Body of pancreas (tissue), 4 donors: ENCODE measurements around the gene TMEM263. TPM values are rescaled to one million over a fixed set of nuclear protein-coding genes. Genes with fewer than 3 reads are reported as not detected.

Source experiments
- ATAC-seq: fragments of 150-250 bp; one replicate; pipeline ENCODE4 v1.9.1; 2016
- DNase-seq, 4 donors: peaks; one replicate each; pipeline ENCODE4 v3.0.0-alpha.2; 2019
- H3K27ac ChIP-seq, 4 donors: fragments of 200-600 bp; sonication (generic); 1 replicate in 3 of 4; 2 replicates in 1 of 4; pipeline versions ENCODE4 v1.5.1 to v1.6.1; 2016 to 2019; ENCODE audit warnings: mild to moderate bottlenecking in 1 of 4, mixed read lengths in 1 of 4, moderate library complexity in 1 of 4
- H3K27me3 ChIP-seq, 2 donors: fragments of 200-600 bp; sonication (generic); one replicate each; pipeline ENCODE4 v1.6.0; 2016; ENCODE audit warnings: mild to moderate bottlenecking in 1 of 2
- H3K36me3 ChIP-seq, 2 donors: fragments of 200-600 bp; sonication (generic); replicated peaks in 1 of 2; 2 replicates each; pipeline ENCODE4 v1.5.1; 2016; ENCODE audit warnings: low read depth in 2 of 2; ENCODE audit not compliant: insufficient read depth in 1 of 2
- H3K4me1 ChIP-seq: fragments of 200-600 bp; sonication (generic); one replicate; pipeline ENCODE4 v1.6.0; 2016
- H3K4me3 ChIP-seq, 2 donors: fragments of 200-600 bp; sonication (generic); 1 replicate in 1 of 2; 2 replicates in 1 of 2; pipeline ENCODE4 v1.5.1; 2016 to 2019
- H3K9me3 ChIP-seq, 3 donors: fragments of 200-600 bp; sonication (generic); 1 replicate in 2 of 3; 2 replicates in 1 of 3; pipeline ENCODE4 v1.5.1; 2016
- POLR2A ChIP-seq, 3 donors: fragments of 450-650 bp; IDR thresholded peaks; one replicate each; pipeline ENCODE4 v1.6.1; 2016; ENCODE audit warnings: antibody characterized with exemption in 3 of 3, mild to moderate bottlenecking in 2 of 3
- WGBS, 2 donors: methylation state at CpG; one replicate each; pipeline ENCODE4 v1.1.5; 2017; 5-methylcytosine and 5-hydroxymethylcytosine counted together
- intact Hi-C: fragments of 100-400 bp; cut with DNase I; formaldehyde crosslinking; loops from one replicate; pipeline ENCODE4 v1.15.1; 2023
- total RNA-seq, 2 donors: library from RNA; depleted of rRNA; stranded (reverse); fragments of >200 nt; gene quantifications; one replicate each; pipeline ENCODE4 v1.1.0, GENCODE V29; 2016
- TF ChIP-seq, protein P1 (sequence below), 7 experiments: fragments of 450-650 bp in 4 of 7; fragments of 200-600 bp in 3 of 7; sonication (generic) in 3 of 7; IDR thresholded peaks; one replicate each; pipeline ENCODE4 v1.5.1; 2016 to 2019; ENCODE audit warnings: antibody characterized with exemption in 7 of 7

The TMEM263 gene
- total RNA-seq, 2 donors from 2014 or later = 27.4 to 33.5 TPM

DNA sequence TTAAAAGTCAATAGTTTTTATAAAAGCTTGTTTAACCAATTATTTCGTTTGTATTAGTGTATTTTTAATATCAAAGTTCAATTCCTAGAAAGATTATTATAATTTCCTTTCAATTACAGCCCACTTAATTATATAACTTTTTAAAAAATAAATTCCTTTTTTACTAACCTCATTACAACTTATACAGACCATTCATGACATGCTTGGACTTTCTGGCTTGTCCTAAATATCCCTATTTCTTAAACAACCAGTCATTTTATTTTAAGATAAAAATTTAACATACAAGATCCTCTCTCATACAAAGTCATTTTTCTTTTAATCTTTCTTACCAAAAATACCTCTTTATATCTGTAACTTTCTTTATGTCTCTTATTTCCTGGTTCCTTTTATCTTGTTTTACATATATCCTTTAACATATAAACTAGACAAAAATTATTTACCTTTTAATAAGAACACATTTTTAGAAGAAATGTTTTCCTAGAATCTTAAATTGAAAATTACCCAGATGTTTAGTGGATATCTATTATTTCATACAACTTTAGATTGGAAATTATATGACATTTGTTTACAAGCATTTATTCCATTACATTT is 10.4 kb upstream of the TMEM263 start:
- 22 to 23% methylated on average over 1 of the region's 1 CpG for WGBS, 2 donors
- intact Hi-C loops = no loop called here
- Histone ChIP-seq H3K4me1 (no peaks in the 10 kb centered on the region), H3K4me3 (no peak overlapping the region), H3K27me3 (no peaks in the 10 kb centered on the region), H3K36me3 (no peaks in the 10 kb centered on the region), H3K27ac (no peak overlapping the region), H3K9me3 (no peaks in the 10 kb centered on the region)
- no peak for ATAC-seq
- TF ChIP-seq POLR2A (IDR thresholded peaks at IDR 0.05) = no peak
- TF ChIP-seq, protein P1, sequence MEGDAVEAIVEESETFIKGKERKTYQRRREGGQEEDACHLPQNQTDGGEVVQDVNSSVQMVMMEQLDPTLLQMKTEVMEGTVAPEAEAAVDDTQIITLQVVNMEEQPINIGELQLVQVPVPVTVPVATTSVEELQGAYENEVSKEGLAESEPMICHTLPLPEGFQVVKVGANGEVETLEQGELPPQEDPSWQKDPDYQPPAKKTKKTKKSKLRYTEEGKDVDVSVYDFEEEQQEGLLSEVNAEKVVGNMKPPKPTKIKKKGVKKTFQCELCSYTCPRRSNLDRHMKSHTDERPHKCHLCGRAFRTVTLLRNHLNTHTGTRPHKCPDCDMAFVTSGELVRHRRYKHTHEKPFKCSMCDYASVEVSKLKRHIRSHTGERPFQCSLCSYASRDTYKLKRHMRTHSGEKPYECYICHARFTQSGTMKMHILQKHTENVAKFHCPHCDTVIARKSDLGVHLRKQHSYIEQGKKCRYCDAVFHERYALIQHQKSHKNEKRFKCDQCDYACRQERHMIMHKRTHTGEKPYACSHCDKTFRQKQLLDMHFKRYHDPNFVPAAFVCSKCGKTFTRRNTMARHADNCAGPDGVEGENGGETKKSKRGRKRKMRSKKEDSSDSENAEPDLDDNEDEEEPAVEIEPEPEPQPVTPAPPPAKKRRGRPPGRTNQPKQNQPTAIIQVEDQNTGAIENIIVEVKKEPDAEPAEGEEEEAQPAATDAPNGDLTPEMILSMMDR (IDR thresholded peaks at IDR 0.05) = no peak
- no peak for DNase-seq

DNA sequence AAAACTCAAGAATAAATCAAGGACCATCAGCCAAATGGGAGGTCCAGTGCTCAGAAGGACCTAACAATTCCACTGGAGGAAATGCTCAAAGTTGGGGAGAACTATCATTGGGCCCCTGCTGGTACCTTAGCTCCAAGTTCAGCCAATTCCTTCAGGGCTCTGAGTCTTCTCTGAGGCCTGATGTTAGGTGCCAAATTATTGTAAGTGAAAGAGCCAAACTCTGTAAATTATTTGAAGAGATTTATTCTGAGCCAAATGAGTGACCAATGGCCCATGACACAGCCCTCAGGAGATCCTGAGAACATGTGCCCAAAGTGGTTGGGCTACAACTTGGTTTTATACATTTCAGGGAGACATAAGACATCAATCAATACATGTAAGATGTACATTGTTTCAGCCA is 8.2 kb upstream of the TMEM263 start:
- no peaks in the 10 kb centered on the region for H3K4me1 ChIP-seq
- no peak overlapping the region for H3K27ac ChIP-seq
- no peak for DNase-seq
- ATAC-seq = no peak
- H3K9me3 ChIP-seq = no peaks in the 10 kb centered on the region
- TF ChIP-seq, protein P1 (IDR thresholded peaks at IDR 0.05) = no peak
- TF ChIP-seq POLR2A (IDR thresholded peaks at IDR 0.05) = no peak
- no peak overlapping the region for H3K4me3 ChIP-seq
- intact Hi-C loops = no loop called here
- H3K27me3 ChIP-seq = no peaks in the 10 kb centered on the region
- H3K36me3 ChIP-seq = no peaks in the 10 kb centered on the region

DNA sequence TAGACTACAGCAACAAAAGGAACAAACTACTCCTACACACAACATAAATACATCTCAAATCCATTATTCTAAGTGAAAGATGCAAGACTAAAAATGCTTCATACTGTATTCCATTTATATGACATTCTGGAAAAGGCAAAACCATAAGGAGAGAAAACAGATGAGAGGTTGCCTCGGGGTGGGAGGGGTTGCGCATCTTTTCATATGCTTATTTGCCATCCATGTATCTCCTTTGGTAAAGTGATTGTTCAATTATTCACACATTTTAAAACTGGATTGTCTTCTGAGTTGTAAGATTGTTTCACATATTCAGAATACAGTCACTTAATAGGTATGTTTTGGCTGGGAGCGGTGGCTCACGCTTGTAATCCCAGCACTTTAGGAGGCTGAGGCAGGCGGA is 5.1 kb upstream of the TMEM263 start:
- intact Hi-C loops = no loop called here
- ATAC-seq (no peak), DNase-seq (no peak)
- no peaks in the 10 kb centered on the region for H3K36me3 ChIP-seq
- no peaks in the 10 kb centered on the region for H3K27me3 ChIP-seq
- H3K4me1 ChIP-seq = peaks cover 16% of the 10 kb centered on the region
- TF ChIP-seq, protein P1 (IDR thresholded peaks at IDR 0.05) = no peak
- H3K4me3 ChIP-seq = no peak overlapping the region
- H3K27ac ChIP-seq = no peak overlapping the region
- WGBS, 2 donors = 95 to 97% methylated on average over 5 of the region's 5 CpGs
- no peaks in the 10 kb centered on the region for H3K9me3 ChIP-seq

DNA sequence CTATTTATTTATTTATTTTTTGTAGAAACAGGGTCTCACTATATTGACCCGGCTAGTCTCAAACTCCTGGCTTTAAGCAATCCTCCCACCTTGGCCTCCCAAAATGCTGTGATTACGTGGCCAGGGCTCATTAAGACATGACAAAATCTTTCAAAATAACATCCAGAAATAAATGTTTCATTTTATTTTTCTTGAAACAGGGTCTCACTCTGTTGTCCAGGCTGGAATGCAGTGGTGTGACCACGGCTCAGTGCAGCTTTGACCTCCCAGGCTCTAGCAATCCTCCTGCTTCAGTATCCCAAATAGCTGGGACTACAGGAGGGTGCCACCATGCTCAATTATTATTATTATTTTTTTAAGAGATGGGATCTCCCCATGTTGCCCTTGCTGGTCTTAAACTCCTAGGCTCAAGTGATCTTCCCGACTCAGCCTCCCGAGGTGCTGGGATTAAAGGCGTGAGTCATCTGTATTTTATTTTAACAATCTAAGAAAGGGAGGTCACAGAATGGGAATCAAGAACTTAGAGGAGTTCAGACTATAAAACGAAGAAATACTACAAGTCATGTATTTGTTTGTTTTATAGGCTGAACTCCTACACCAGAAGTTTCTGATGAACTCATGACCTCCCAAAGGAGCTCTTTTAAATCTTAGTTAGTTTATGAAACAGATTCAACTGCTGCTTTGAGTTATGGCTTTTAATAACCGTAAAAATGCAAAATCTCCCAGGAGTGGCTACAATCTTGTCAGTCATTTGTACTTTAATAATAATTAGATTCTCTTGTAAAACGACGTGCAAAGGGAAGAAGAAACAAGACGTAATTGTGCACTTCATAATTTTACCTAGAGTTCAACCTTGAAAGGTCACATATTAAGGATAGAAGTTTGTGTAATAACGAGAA is 2.1 kb upstream of the TMEM263 start:
- H3K4me1 ChIP-seq = peaks cover 27% of the 10 kb centered on the region
- intact Hi-C loops = no loop called here
- no peaks in the 10 kb centered on the region for H3K27me3 ChIP-seq
- no peak overlapping the region for H3K27ac ChIP-seq
- no peaks in the 10 kb centered on the region for H3K9me3 ChIP-seq
- H3K4me3 ChIP-seq = no peak overlapping the region
- TF ChIP-seq POLR2A (IDR thresholded peaks at IDR 0.05) = no peak
- TF ChIP-seq, protein P1 (IDR thresholded peaks at IDR 0.05) = no peak
- ATAC-seq (no peak), DNase-seq (no peak)
- WGBS, 2 donors = 75 to 84% methylated on average over 12 of the region's 12 CpGs
- no peaks in the 10 kb centered on the region for H3K36me3 ChIP-seq
